HUES64 (cell line): ENCODE results near the gene UBE2E1.

Experiments
- H3K27ac ChIP-seq: 2 replicates; pipeline ENCODE4 v1.7.0; 2013; ENCODE audit warnings: low read depth, low read length, inconsistent platforms
- H3K27me3 ChIP-seq: 2 replicates; pipeline ENCODE4 v1.6.1; 2013; ENCODE audit warnings: mild to moderate bottlenecking, low read length; ENCODE audit not compliant: insufficient read depth
- H3K36me3 ChIP-seq: 2 replicates; pipeline ENCODE4 v1.6.1; 2013; ENCODE audit warnings: mild to moderate bottlenecking, low read length; ENCODE audit not compliant: insufficient read depth
- H3K4me1 ChIP-seq: 2 replicates; pipeline ENCODE4 v1.6.1; 2013; ENCODE audit warnings: mild to moderate bottlenecking, low read length, moderate library complexity; ENCODE audit not compliant: insufficient read depth
- H3K4me3 ChIP-seq: 2 replicates; pipeline ENCODE4 v1.5.1; 2013; ENCODE audit warnings: mild to moderate bottlenecking, low read length, moderate library complexity
- H3K9ac ChIP-seq: 2 replicates; pipeline ENCODE4 v1.6.1; 2013; ENCODE audit warnings: mild to moderate bottlenecking, low read depth, low read length
- H3K9me3 ChIP-seq: 2 replicates; pipeline ENCODE4 v1.6.1; 2013; ENCODE audit warnings: low read depth, low read length; ENCODE audit not compliant: insufficient read depth
- WGBS: fragments of 150-250, 120-280 bp; methylation state at CpG from one replicate; pipeline ENCODE4 v1.1.7; 2013; ENCODE audit warnings: missing lambda C conversion rate; 5-methylcytosine and 5-hydroxymethylcytosine counted together

Gene UBE2E1

GRCh38 chr3:23885210-23885609 is 79.5 kb downstream of the UBE2E1 start:
- Histone ChIP-seq H3K9me3 (no peaks in the 10 kb centered on the region), H3K27ac (no peak overlapping the region), H3K4me1 (no peaks in the 10 kb centered on the region), H3K27me3 (no peaks in the 10 kb centered on the region), H3K36me3 (peaks cover 16% of the 10 kb centered on the region), H3K9ac (no peak overlapping the region), H3K4me3 (no peak overlapping the region)
- WGBS = 92% methylated on average over 6 of the region's 6 CpGs

GRCh38 chr3:23886311-23886710 is 80.6 kb downstream of the UBE2E1 start:
- H3K4me3 ChIP-seq = no peak overlapping the region
- H3K9ac ChIP-seq = no peak overlapping the region
- no peak overlapping the region for H3K27ac ChIP-seq
- WGBS = 97% methylated on average over 3 of the region's 3 CpGs
- no peaks in the 10 kb centered on the region for H3K4me1 ChIP-seq
- H3K27me3 ChIP-seq = no peaks in the 10 kb centered on the region
- peaks cover 27% of the 10 kb centered on the region for H3K36me3 ChIP-seq
- H3K9me3 ChIP-seq = no peaks in the 10 kb centered on the region

- no peak overlapping the region for H3K27ac ChIP-seq
- peaks cover 46% of the 10 kb centered on the region for H3K36me3 ChIP-seq
- no peak overlapping the region for H3K9ac ChIP-seq
- H3K9me3 ChIP-seq = no peaks in the 10 kb centered on the region
- H3K4me1 ChIP-seq = peaks cover 15% of the 10 kb centered on the region; the same call in 1 of the 2 replicates
- no peak overlapping the region for H3K4me3 ChIP-seq
- H3K27me3 ChIP-seq = no peaks in the 10 kb centered on the region
- WGBS = 92% methylated on average over 3 of the region's 3 CpGs
These were observed 83.0 kb downstream of the UBE2E1 start for GRCh38 chr3:23888617-23889228.

GRCh38 chr3:23889386-23889785 is 83.6 kb downstream of the UBE2E1 start:
- Histone ChIP-seq H3K9ac (no peak overlapping the region), H3K27ac (no peak overlapping the region), H3K4me1 (peaks cover 15% of the 10 kb centered on the region; the same call in 1 of the 2 replicates), H3K4me3 (no peak overlapping the region), H3K36me3 (peaks cover 53% of the 10 kb centered on the region), H3K27me3 (no peaks in the 10 kb centered on the region), H3K9me3 (no peaks in the 10 kb centered on the region)
- 98% methylated on average over 2 of the region's 2 CpGs for WGBS

- no peak overlapping the region for H3K27ac ChIP-seq
- H3K36me3 ChIP-seq = peaks cover 53% of the 10 kb centered on the region
- H3K4me3 ChIP-seq = no peak overlapping the region
- no peak overlapping the region for H3K9ac ChIP-seq
- no peaks in the 10 kb centered on the region for H3K9me3 ChIP-seq
- no peaks in the 10 kb centered on the region for H3K27me3 ChIP-seq
- peaks cover 15% of the 10 kb centered on the region; the same call in 1 of the 2 replicates for H3K4me1 ChIP-seq
- 93% methylated on average over 4 of the region's 5 CpGs for WGBS
These were observed 84.2 kb downstream of the UBE2E1 start for GRCh38 chr3:23889950-23890349.

- Histone ChIP-seq H3K9ac (no peak overlapping the region), H3K9me3 (peaks cover 9% of the 10 kb centered on the region; the same call in 1 of the 2 replicates), H3K27me3 (no peaks in the 10 kb centered on the region), H3K27ac (no peak overlapping the region), H3K36me3 (peaks cover 73% of the 10 kb centered on the region), H3K4me3 (no peak overlapping the region), H3K4me1 (peaks cover 15% of the 10 kb centered on the region; the same call in 1 of the 2 replicates)
- WGBS = 93% methylated on average over 8 of the region's 8 CpGs
These were observed 88.7 kb downstream of the UBE2E1 start for GRCh38 chr3:23894254-23895061.

- WGBS = 94% methylated on average over 4 of the region's 4 CpGs
- Histone ChIP-seq H3K4me3 (no peak overlapping the region), H3K9me3 (peaks cover 9% of the 10 kb centered on the region; the same call in 1 of the 2 replicates), H3K4me1 (peaks cover 15% of the 10 kb centered on the region; the same call in 1 of the 2 replicates), H3K36me3 (peaks cover 73% of the 10 kb centered on the region), H3K27me3 (no peaks in the 10 kb centered on the region), H3K27ac (no peak overlapping the region), H3K9ac (no peak overlapping the region)
These were observed 89.4 kb downstream of the UBE2E1 start for GRCh38 chr3:23895181-23895580.

- Histone ChIP-seq H3K36me3 (peaks cover 61% of the 10 kb centered on the region), H3K27me3 (no peaks in the 10 kb centered on the region), H3K4me3 (no peak overlapping the region), H3K27ac (no peak overlapping the region), H3K9ac (no peak overlapping the region), H3K9me3 (peaks cover 9% of the 10 kb centered on the region; the same call in 1 of the 2 replicates), H3K4me1 (no peaks in the 10 kb centered on the region)
- WGBS = 94% methylated on average over 6 of the region's 6 CpGs
These were observed 95.0 kb downstream of the UBE2E1 start for GRCh38 chr3:23900744-23901143.

GRCh38 chr3:23904545-23904944 is 98.8 kb downstream of the UBE2E1 start:
- H3K27me3 ChIP-seq = no peaks in the 10 kb centered on the region
- peaks cover 59% of the 10 kb centered on the region for H3K36me3 ChIP-seq
- no peaks in the 10 kb centered on the region for H3K9me3 ChIP-seq
- H3K4me3 ChIP-seq = no peak overlapping the region
- H3K4me1 ChIP-seq = no peaks in the 10 kb centered on the region
- no peak overlapping the region for H3K9ac ChIP-seq
- no peak overlapping the region for H3K27ac ChIP-seq

- 96% methylated on average over 6 of the region's 7 CpGs for WGBS
- no peaks in the 10 kb centered on the region for H3K27me3 ChIP-seq
These were observed 103.6 kb downstream of the UBE2E1 start for GRCh38 chr3:23909341-23909740.

GRCh38 chr3:23911397-23911796 is 105.6 kb downstream of the UBE2E1 start:
- Histone ChIP-seq H3K4me1 (peaks cover 12% of the 10 kb centered on the region), H3K27ac (no peak overlapping the region), H3K9ac (no peak overlapping the region), H3K27me3 (peaks cover 6% of the 10 kb centered on the region), H3K36me3 (peaks cover 34% of the 10 kb centered on the region), H3K9me3 (no peaks in the 10 kb centered on the region), H3K4me3 (no peak overlapping the region)
- WGBS = 90% methylated on average over 2 of the region's 2 CpGs

More at GRCh38 chr3:23909341-23909740, 103.6 kb downstream of the UBE2E1 start:
- H3K4me3 ChIP-seq = no peak overlapping the region
- no peak overlapping the region for H3K27ac ChIP-seq
- peaks cover 46% of the 10 kb centered on the region for H3K36me3 ChIP-seq
- H3K4me1 ChIP-seq = no peaks in the 10 kb centered on the region
- H3K9me3 ChIP-seq = no peaks in the 10 kb centered on the region
- no peak overlapping the region for H3K9ac ChIP-seq
